Prostate gland (tissue), 2 donors: ENCODE data around the gene KAZN. TPM values are rescaled to one million over a fixed set of nuclear protein-coding genes. Genes with fewer than 3 reads are reported as not detected.

Experiments
- DNase-seq: peaks from one replicate; pipeline ENCODE4 v3.0.0-alpha.2; 2019; ENCODE audit warnings: low spot score
- H3K27ac ChIP-seq, 2 donors: fragments of 200-600 bp; sonication (generic); 2 replicates each; pipeline ENCODE4 v1.5.1; 2017 to 2019
- H3K27me3 ChIP-seq: fragments of 200-600 bp; sonication (generic); replicated peaks from 2 replicates; pipeline ENCODE4 v1.5.1; 2019; ENCODE audit not compliant: insufficient read depth
- H3K36me3 ChIP-seq, 2 donors: fragments of 200-600 bp; sonication (generic); 1 replicate in 1 of 2; 2 replicates in 1 of 2; pipeline versions ENCODE4 v1.5.1 to v1.8.1; 2017 to 2019
- H3K4me1 ChIP-seq: fragments of 200-600 bp; sonication (generic); replicated peaks from 2 replicates; pipeline ENCODE4 v1.5.1; 2019
- H3K4me3 ChIP-seq, 2 donors: fragments of 200-600 bp; sonication (generic); 2 replicates each; pipeline ENCODE4 v1.5.1; 2017 to 2019
- H3K9me3 ChIP-seq: fragments of 200-600 bp; sonication (generic); 2 replicates; pipeline ENCODE4 v1.5.1; 2017
- POLR2A ChIP-seq: fragments of 450-650 bp; IDR thresholded peaks from one replicate; pipeline ENCODE4 v1.6.1; 2016; ENCODE audit warnings: antibody characterized with exemption, mild to moderate bottlenecking
- POLR2AphosphoS5 ChIP-seq: sonication (generic); formaldehyde crosslinking; IDR thresholded peaks from one replicate; pipeline ENCODE4 v1.6.1; 2017; ENCODE audit warnings: antibody characterized with exemption
- WGBS: methylation state at CpG from one replicate; pipeline ENCODE4 v1.1.5; 2018; 5-methylcytosine and 5-hydroxymethylcytosine counted together
- intact Hi-C: fragments of 100-400 bp; cut with DNase I; formaldehyde crosslinking; loops from one replicate; pipeline ENCODE4 v1.14.2; 2022
- total RNA-seq, 2 donors: library from RNA; depleted of rRNA; stranded (reverse); fragments of >200 nt; gene quantifications; one replicate each; pipeline ENCODE4 v1.1.0, GENCODE V29; 2016
- TF ChIP-seq, protein P1 (sequence below), 4 experiments: fragments of 200-600 bp in 2 of 4; fragments of 450-650 bp in 2 of 4; sonication (generic) in 2 of 4; IDR thresholded peaks; 1 replicate in 3 of 4; 2 replicates in 1 of 4; pipeline ENCODE4 v1.5.1; 2016 to 2019; ENCODE audit warnings: antibody characterized with exemption in 4 of 4, mild to moderate bottlenecking in 2 of 4, moderate library complexity in 2 of 4

Gene KAZN
- total RNA-seq, 2 donors from 2014 or later: 8.3 to 12.7 TPM

DNA sequence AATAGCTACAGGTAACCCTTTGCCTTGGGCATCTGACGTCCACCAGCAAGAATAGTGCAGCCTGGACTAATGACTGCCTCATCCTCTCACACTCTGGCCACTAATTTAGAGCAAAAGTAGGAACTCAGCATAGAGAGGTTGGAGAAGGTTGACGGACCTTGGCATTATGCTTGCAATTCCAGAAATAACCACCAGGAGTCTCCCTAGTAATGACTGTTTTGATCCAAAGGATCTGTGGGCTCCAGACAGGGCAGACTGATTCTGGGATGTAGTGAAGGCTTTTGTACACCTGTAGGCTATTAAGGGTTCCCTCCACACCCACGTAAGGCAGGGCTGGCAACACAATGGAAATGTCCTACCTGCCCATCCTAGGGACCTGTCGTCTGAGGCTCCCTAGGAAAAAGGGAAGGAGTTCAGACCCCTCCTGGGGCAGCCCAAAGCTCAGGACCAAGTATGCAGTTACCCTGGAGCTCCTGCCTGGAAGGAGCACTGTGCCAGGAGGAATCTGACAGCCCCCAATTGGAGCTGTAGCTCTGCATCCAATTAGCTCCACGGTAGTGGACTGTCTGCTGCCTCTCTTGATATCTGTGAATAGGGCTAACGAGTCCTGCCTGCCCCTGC lies 464.1 kb downstream of the KAZN start:
- no peak overlapping the region for H3K27ac ChIP-seq
- no peaks in the 10 kb centered on the region for H3K27me3 ChIP-seq
- TF ChIP-seq POLR2AphosphoS5: no peak
- no peak for TF ChIP-seq POLR2A
- TF ChIP-seq, protein P1, sequence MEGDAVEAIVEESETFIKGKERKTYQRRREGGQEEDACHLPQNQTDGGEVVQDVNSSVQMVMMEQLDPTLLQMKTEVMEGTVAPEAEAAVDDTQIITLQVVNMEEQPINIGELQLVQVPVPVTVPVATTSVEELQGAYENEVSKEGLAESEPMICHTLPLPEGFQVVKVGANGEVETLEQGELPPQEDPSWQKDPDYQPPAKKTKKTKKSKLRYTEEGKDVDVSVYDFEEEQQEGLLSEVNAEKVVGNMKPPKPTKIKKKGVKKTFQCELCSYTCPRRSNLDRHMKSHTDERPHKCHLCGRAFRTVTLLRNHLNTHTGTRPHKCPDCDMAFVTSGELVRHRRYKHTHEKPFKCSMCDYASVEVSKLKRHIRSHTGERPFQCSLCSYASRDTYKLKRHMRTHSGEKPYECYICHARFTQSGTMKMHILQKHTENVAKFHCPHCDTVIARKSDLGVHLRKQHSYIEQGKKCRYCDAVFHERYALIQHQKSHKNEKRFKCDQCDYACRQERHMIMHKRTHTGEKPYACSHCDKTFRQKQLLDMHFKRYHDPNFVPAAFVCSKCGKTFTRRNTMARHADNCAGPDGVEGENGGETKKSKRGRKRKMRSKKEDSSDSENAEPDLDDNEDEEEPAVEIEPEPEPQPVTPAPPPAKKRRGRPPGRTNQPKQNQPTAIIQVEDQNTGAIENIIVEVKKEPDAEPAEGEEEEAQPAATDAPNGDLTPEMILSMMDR (IDR thresholded peaks at IDR 0.05): peak in 3 of 4 experiments; percentile 25 to 52 (median 47)
- 93% methylated on average over 6 of the region's 6 CpGs for WGBS
- no peaks in the 10 kb centered on the region for H3K9me3 ChIP-seq
- no peak overlapping the region for H3K4me3 ChIP-seq
- no peaks in the 10 kb centered on the region for H3K36me3 ChIP-seq
- no peaks in the 10 kb centered on the region for H3K4me1 ChIP-seq
- no peak for DNase-seq
- intact Hi-C loops: no loop called here

DNA sequence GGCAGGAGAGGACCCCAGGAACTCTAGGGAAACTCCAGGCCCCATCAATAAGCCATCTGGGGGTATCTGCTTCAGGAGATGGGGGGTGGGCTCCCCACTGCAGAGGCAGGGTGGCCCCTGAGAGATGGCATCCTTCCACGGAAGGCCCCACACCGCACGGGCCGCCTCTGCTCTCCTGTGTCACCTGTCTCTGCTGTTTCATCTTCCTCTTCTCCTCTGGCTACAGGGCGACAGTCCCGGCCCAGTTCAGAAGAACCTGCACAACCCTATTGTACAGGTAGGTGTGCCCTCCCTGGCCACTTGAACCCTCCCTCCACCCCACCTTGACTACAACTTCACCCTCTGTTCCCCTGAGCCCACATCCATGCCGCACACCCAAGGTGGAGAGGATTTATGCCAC lies 464.9 kb downstream of the KAZN start:
- Histone ChIP-seq H3K36me3 (no peaks in the 10 kb centered on the region), H3K9me3 (no peaks in the 10 kb centered on the region), H3K27ac (no peak overlapping the region), H3K4me3 (no peak overlapping the region), H3K4me1 (no peaks in the 10 kb centered on the region), H3K27me3 (no peaks in the 10 kb centered on the region)
- no peak for DNase-seq
- intact Hi-C loops: no loop called here
- WGBS: 96% methylated on average over 7 of the region's 7 CpGs
- TF ChIP-seq POLR2A: no peak
- TF ChIP-seq POLR2AphosphoS5: no peak
- TF ChIP-seq, protein P1 (IDR thresholded peaks at IDR 0.05): no peak

DNA sequence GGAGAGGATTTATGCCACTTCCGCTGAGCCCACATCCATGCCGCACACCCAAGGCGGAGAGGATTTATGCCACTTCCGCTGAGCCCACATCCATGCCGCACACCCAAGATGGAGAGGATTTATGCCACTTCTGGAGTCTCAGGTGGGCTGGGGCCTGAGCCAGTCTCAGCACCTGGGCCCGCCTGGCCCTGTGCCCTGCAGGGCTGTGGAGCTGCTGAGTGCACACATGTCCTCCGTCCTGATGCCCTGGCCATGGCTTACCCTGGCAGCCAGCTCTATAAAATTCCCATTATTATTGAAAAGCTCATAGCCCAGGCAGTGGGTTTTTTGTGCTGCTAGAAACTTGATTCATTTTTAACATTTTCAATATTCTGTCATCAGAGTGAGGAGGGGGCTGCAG lies 465.3 kb downstream of the KAZN start:
- intact Hi-C loops: no loop called here
- H3K4me1 ChIP-seq: no peaks in the 10 kb centered on the region
- H3K36me3 ChIP-seq: no peaks in the 10 kb centered on the region
- no peaks in the 10 kb centered on the region for H3K27me3 ChIP-seq
- DNase-seq: no peak
- no peaks in the 10 kb centered on the region for H3K9me3 ChIP-seq
- no peak overlapping the region for H3K27ac ChIP-seq
- no peak for TF ChIP-seq POLR2AphosphoS5
- no peak overlapping the region for H3K4me3 ChIP-seq
- WGBS: 94% methylated on average over 7 of the region's 7 CpGs

DNA sequence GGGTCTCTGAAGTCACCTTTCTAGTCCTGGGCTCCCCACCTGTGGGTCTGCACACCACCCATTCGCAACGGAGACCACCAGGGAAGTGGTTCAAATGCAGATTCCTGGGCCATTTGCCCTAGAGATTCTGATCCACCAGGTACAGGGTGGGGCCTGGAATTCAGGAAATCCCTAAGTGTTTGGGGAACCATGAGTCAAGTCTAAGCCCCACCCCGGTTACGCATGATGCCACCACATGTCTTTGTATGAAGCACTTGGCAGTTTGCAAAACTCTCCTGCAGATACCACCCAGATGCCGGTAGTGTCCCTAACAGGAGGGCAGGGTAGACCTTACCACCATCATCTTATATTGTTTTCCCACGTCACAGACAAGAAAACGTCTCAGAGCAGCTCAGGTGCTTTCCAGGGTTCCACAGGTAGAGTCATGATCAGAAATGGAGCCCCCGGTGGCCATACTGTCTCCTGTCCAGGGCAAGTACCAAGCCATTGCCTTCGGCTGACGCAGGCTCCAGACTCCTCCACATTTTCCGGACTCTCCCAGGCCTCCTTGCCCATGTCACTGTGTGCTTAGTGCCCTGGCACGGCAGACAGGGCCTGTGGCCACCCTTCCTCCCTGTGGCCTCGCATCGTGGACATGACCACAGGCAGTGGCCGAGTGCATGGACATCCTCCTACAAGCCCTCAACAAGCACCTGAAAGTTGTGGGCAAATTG lies 465.9 kb downstream of the KAZN start:
- TF ChIP-seq POLR2AphosphoS5: no peak
- TF ChIP-seq, protein P1 (IDR thresholded peaks at IDR 0.05): no peak
- no peak for TF ChIP-seq POLR2A
- no peak overlapping the region for H3K27ac ChIP-seq
- H3K27me3 ChIP-seq: no peaks in the 10 kb centered on the region
- H3K4me3 ChIP-seq: no peak overlapping the region
- 94% methylated on average over 15 of the region's 15 CpGs for WGBS
- no peaks in the 10 kb centered on the region for H3K4me1 ChIP-seq
- no peaks in the 10 kb centered on the region for H3K36me3 ChIP-seq
- H3K9me3 ChIP-seq: no peaks in the 10 kb centered on the region
- DNase-seq: no peak
- intact Hi-C loops: no loop called here

DNA sequence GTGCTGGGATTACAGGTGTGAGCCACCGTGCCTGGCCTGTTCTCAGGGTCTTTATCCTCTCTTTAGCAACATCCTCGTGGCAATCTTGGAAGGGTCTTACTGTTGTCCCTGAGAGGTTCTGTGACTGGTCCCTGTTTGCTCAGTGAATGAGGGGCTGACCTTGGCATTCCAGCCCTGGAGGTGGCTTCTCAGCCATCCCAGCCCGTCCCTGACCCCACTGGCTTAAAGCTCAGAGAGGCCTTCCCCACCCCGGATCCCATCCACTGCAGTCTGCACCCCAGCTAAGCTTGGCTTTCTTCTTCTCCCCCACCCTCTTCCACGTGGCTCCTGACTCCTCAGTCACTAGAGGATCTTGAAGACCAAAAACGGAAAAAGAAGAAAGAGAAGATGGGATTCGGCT lies 466.8 kb downstream of the KAZN start:
- H3K4me3 ChIP-seq: no peak overlapping the region
- 88% methylated on average over 7 of the region's 7 CpGs for WGBS
- H3K36me3 ChIP-seq: no peaks in the 10 kb centered on the region
- no peaks in the 10 kb centered on the region for H3K27me3 ChIP-seq
- TF ChIP-seq, protein P1 (IDR thresholded peaks at IDR 0.05): no peak
- TF ChIP-seq POLR2AphosphoS5: no peak
- no peak for TF ChIP-seq POLR2A
- no peak for DNase-seq
- intact Hi-C loops: no loop called here
- H3K27ac ChIP-seq: peak overlapping the region in 1 of 2 donors; percentile 73
- no peaks in the 10 kb centered on the region for H3K4me1 ChIP-seq
- H3K9me3 ChIP-seq: no peaks in the 10 kb centered on the region
